Stomach (tissue), 4 donors: ENCODE results near the gene PLPPR1.

Source experiments
- EP300 ChIP-seq: sonication (generic); formaldehyde crosslinking; IDR thresholded peaks from one replicate; pipeline ENCODE4 v1.6.1; 2017; ENCODE audit warnings: antibody characterized with exemption
- POLR2A ChIP-seq, 4 donors: fragments of 450-650 bp; IDR thresholded peaks; one replicate each; pipeline ENCODE4 v1.6.1; 2016; ENCODE audit warnings: antibody characterized with exemption in 4 of 4, control low read depth in 2 of 4, mild to moderate bottlenecking in 1 of 4, moderate library complexity in 1 of 4
- POLR2AphosphoS5 ChIP-seq, 3 donors: sonication (generic); formaldehyde crosslinking; IDR thresholded peaks; one replicate each; pipeline ENCODE4 v1.6.1; 2016; ENCODE audit warnings: antibody characterized with exemption in 3 of 3
- TF ChIP-seq, protein P1 (sequence below), 7 experiments: fragments of 450-650 bp in 4 of 7; fragments of 200-600 bp in 3 of 7; sonication (generic) in 3 of 7; IDR thresholded peaks; one replicate each; pipeline ENCODE4 v1.5.1; 2016 to 2019; ENCODE audit warnings: antibody characterized with exemption in 7 of 7, control low read depth in 2 of 7, mild to moderate bottlenecking in 1 of 7

DNA sequence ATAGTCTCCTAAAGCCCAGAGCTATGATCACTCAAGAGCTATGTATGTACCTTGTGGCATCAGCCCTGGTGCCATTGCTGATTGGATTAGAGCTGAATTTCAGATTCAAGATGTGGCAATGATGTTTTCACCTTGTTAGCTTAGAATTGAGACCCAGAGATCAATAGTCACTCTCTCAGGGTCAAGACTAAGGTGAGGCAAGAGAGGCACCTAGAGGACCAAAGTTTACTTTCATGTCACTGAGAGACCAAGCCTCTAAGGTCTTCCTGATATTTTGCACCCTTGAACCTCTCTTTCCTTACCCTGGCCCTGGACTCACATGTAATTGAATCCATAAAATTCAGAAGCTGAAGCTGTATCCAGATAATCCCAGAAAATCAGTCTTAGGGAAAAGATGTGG is 313.4 kb downstream of the PLPPR1 start:
- TF ChIP-seq, protein P1, sequence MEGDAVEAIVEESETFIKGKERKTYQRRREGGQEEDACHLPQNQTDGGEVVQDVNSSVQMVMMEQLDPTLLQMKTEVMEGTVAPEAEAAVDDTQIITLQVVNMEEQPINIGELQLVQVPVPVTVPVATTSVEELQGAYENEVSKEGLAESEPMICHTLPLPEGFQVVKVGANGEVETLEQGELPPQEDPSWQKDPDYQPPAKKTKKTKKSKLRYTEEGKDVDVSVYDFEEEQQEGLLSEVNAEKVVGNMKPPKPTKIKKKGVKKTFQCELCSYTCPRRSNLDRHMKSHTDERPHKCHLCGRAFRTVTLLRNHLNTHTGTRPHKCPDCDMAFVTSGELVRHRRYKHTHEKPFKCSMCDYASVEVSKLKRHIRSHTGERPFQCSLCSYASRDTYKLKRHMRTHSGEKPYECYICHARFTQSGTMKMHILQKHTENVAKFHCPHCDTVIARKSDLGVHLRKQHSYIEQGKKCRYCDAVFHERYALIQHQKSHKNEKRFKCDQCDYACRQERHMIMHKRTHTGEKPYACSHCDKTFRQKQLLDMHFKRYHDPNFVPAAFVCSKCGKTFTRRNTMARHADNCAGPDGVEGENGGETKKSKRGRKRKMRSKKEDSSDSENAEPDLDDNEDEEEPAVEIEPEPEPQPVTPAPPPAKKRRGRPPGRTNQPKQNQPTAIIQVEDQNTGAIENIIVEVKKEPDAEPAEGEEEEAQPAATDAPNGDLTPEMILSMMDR (IDR thresholded peaks at IDR 0.05) = no peak
- no peak for TF ChIP-seq POLR2A (IDR thresholded peaks at IDR 0.05)
- no peak for TF ChIP-seq POLR2AphosphoS5 (IDR thresholded peaks at IDR 0.05)
- no peak for TF ChIP-seq EP300
